Hematopoietic multipotent progenitor cell treated with erythropoietin and hydrocortisone succinate and interleukin-3 and kit ligand, for 17 days (in vitro differentiated cells): ENCODE data around the gene ARL4D.
"Not testable (repeated sequence)": the region's sequence is repeated elsewhere in the genome, so short reads cannot be mapped to it uniquely, and the experiment has no call there.

ENCODE experiments used
- DNase-seq: peaks from one replicate; pipeline ENCODE4 v3.0.0-alpha.2; 2015; ENCODE audit warnings: low spot score

Gene ARL4D

GRCh38 chr17:43398724-43399595 lies at the start of gene ARL4D:
TSS of gene ARL4D (plus strand) at chr17:43398993. CDS start at chr17:43399733, 740 bp downstream.
- peak; percentile 62 for DNase-seq

GRCh38 chr17:43349142-43349541 lies 49.7 kb upstream of the ARL4D start:
- no peak for DNase-seq

- peak; percentile 56 for DNase-seq
Measured at GRCh38 chr17:43350888-43351361, 47.9 kb upstream of the ARL4D start.

GRCh38 chr17:43351691-43352090 lies 47.1 kb upstream of the ARL4D start:
- DNase-seq = no peak

- DNase-seq = no peak
Measured at GRCh38 chr17:43352579-43353331, 46.0 kb upstream of the ARL4D start.

- DNase-seq = no peak
Measured at GRCh38 chr17:43353393-43353792, 45.4 kb upstream of the ARL4D start.

- no peak for DNase-seq
Measured at GRCh38 chr17:43354371-43354770, 44.4 kb upstream of the ARL4D start.

GRCh38 chr17:43356450-43356849 lies 42.3 kb upstream of the ARL4D start:
- no peak for DNase-seq

GRCh38 chr17:43356999-43357398 lies 41.8 kb upstream of the ARL4D start:
- DNase-seq = no peak

GRCh38 chr17:43359469-43360110 lies 39.2 kb upstream of the ARL4D start:
- no peak for DNase-seq

- peak; percentile 81 for DNase-seq
Measured at GRCh38 chr17:43360376-43360738, 38.4 kb upstream of the ARL4D start.

- peak; percentile 91 for DNase-seq
Measured at GRCh38 chr17:43360739-43361505, 37.9 kb upstream of the ARL4D start.

GRCh38 chr17:43363181-43363925 lies 35.4 kb upstream of the ARL4D start:
- DNase-seq = no peak

- DNase-seq = no peak
Measured at GRCh38 chr17:43363926-43364285, 34.9 kb upstream of the ARL4D start.

- no peak for DNase-seq
Measured at GRCh38 chr17:43365356-43365755, 33.4 kb upstream of the ARL4D start.

- not testable (repeated sequence) for DNase-seq
Measured at GRCh38 chr17:43365921-43366320, 32.9 kb upstream of the ARL4D start.

GRCh38 chr17:43366891-43367736 lies 31.7 kb upstream of the ARL4D start:
- DNase-seq = peak; percentile 9

- DNase-seq = no peak
Measured at GRCh38 chr17:43367737-43368242, 31.0 kb upstream of the ARL4D start.

- peak; percentile 89 for DNase-seq
Measured at GRCh38 chr17:43368740-43369506, 29.9 kb upstream of the ARL4D start.
